ENCODE results near the gene RFX5.
A peak's percentile ranks its signal among the peaks of the same experiment; 100 is the strongest.

Gene RFX5

DNA sequence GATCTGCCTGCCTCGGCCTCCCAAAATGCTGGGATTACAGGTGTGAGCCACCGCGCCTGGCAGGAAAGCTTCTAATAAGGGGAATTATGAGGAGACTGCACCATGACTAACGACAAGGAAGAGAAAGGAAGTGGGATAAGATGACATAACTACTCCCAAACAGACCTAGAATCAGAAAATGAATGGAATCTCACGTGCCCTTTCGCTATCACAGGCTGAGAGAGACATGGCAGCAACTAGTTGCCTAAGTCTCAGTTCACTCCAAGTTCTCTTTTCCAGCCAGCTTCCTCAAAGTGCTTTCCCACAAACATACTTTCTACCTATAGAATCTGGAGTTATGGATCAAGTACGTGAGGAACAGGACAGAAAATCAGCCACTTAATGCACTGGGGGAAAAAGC, 21.8 kb downstream of the RFX5 start:
- DNase-seq (ENCODE audit: low read depth in 2 of 2) = no peak

GRCh38 chr1:151324390-151324930, 22.6 kb downstream of the RFX5 start:
- no peak for DNase-seq (ENCODE audit: low read depth in 2 of 2)

GRCh38 chr1:151318975-151319374, 28.1 kb downstream of the RFX5 start:
- DNase-seq (ENCODE audit: low read depth in 2 of 2) = no peak

GRCh38 chr1:151315565-151316235, 31.4 kb downstream of the RFX5 start:
- DNase-seq (ENCODE audit: low read depth in 2 of 2) = no peak

- DNase-seq (ENCODE audit: low read depth in 2 of 2) = no peak
Measured at GRCh38 chr1:151314137-151314875, 32.7 kb downstream of the RFX5 start.

GRCh38 chr1:151313501-151313900, 33.6 kb downstream of the RFX5 start:
- no peak for DNase-seq (ENCODE audit: low read depth in 2 of 2)

GRCh38 chr1:151312826-151313225, 34.2 kb downstream of the RFX5 start:
- no peak for DNase-seq (ENCODE audit: low read depth in 2 of 2)

GRCh38 chr1:151312411-151312810, 34.6 kb downstream of the RFX5 start:
- no peak for DNase-seq (ENCODE audit: low read depth in 2 of 2)

DNA sequence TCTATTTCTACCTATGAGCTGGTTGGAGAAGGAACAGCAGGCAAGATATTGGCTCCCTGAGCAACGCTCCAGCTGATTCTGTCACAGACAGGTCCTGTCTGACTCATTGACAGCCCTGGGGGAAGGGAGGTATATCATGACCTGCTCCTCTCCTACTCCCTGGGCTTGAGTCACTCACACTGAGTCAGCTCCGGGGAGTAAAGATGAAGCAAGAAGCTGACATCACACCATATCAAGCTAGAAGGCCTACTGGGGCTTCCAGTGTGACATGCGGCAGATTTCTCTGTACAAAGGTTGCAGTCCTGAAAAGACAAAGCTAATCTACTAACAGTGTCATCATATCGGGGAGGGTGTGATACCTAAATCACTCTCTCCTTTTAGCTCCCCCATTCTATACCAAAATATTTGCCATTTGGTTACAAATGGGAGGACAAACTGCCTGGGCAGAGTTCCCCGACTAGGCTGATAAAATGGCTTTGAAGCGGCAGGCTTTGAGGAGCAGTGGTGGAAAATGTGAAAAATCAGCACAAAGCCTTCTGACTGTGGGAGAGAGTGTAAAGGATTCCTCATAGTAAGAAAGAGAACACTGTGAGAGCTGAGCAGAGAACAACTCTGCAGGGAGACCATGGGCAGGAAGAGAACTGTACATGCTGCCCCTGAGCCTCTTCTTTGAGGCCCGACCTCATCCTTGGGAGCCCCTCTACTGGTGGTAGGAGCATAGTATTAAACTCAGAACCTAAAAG, 35.3 kb downstream of the RFX5 start:
- DNase-seq (ENCODE audit: low read depth in 2 of 2) = peak; percentile 52 to 56

- DNase-seq (ENCODE audit: low read depth in 2 of 2) = no peak
Measured at GRCh38 chr1:151311011-151311410, 36.0 kb downstream of the RFX5 start.

GRCh38 chr1:151309811-151310323, 37.2 kb downstream of the RFX5 start:
- no peak for DNase-seq (ENCODE audit: low read depth in 2 of 2)

- no peak for DNase-seq (ENCODE audit: low read depth in 2 of 2)
Measured at GRCh38 chr1:151294742-151295462, 52.1 kb downstream of the RFX5 start.

DNA sequence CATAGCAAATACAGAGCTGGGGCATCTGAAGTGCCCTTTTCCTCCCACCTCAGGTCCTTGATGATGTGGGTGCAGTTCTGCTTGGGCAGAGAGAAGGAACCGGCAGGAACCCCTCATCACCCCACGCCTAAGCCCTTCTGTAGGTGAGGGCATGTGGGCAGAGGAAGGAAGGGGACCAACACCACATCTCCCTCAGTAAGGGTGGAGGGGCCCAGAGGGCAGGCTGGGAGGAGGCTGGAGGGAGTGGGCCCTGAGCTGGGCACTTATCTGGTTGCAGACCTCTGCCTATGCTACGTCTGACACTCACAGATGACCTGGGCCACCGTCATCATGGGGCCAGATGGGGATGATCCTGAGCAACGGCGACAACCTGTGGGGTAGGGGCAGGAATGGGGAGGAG, 54.0 kb downstream of the RFX5 start:
- DNase-seq (ENCODE audit: low read depth in 2 of 2) = no peak

DNA sequence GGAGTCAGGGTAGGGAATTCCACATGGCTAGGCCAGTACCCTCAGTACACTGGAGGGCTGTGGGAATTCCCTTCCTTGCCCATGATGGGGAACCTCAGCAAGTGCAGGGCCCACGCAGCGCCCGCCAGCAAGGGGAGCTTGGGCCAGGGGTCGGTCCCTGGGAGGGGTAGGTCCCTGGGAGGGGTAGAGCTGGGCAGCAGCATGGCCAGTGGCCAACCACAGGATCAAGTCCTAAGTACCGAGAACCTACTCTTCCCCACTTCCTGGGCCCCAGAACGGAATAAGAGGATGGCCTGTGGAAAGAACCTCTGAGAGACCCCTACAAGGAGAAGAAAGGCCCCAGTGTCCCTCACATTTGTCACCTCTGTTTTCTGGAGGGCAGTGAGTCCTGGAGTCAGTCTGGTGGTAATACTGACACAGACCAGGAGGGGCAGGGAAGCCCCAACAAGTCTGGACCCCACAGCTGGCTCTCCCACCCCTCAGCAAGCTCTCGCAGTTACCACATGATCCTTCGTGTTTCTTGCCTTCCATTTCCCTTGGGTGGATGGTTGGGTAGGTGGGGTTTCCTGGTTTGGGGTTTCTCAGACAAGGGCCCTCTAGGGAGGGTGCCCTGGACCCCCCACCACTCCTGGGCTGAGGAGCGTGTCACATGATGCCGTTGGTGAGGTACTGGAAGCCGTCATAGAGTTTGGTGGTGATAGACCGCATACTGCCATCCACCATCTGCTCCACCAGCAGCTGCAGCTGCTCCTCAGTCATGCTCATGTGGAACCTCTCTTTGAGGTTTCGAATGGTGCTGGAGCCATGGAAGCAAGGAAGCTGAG, 54.6 kb downstream of the RFX5 start:
- no peak for DNase-seq (ENCODE audit: low read depth in 2 of 2)

- no peak for DNase-seq (ENCODE audit: low read depth in 2 of 2)
Measured at GRCh38 chr1:151290709-151291303, 56.2 kb downstream of the RFX5 start.
